Measurements from ENCODE around the gene CAPN15. TPM values are rescaled to one million over a fixed set of nuclear protein-coding genes. Genes with fewer than 3 reads are reported as not detected.

The CAPN15 gene
- total and polyA plus RNA-seq, 11 donors, result 12.0 to 35.5 (median 20.3) TPM

GRCh38 chr16:582218-582613 is 54.7 kb downstream of the CAPN15 start:
- Histone ChIP-seq H3K27ac (no peak overlapping the region), H3K27me3 (no peaks in the 10 kb centered on the region), H3K4me3 (no peak overlapping the region), H3K36me3 (peaks cover 0 to 8% (median 0%) of the 10 kb centered on the region in 9 donors), H3K4me1 (peaks cover 0 to 39% (median 7%) of the 10 kb centered on the region in 12 donors), H3K9me3 (no peaks in the 10 kb centered on the region)
- WGBS, 4 donors, result 84 to 93% (median 91%) methylated on average over 2 to 18 of the region's 18 CpGs
- no peak for TF ChIP-seq POLR2A (IDR thresholded peaks at IDR 0.05)
- TF ChIP-seq CTCF (IDR thresholded peaks at IDR 0.05), result no peak
- ATAC-seq (no peak), DNase-seq (no peak)
- intact Hi-C loops (cut with DNase I), result loop anchor here in 5 of 10 donors (5.0 to 10.0 kb wide), 3 partner anchors 63 to 80 kb away; partner anchors contain the start of genes MCRIP2 (in 2 of the 5) and WDR90 (in 2 of the 5)

- Histone ChIP-seq H3K9me3 (no peaks in the 10 kb centered on the region), H3K27me3 (no peaks in the 10 kb centered on the region), H3K27ac (peak overlapping the region in 3 of 12 donors; percentile 24 to 67 (median 60)), H3K36me3 (peaks cover 0 to 8% (median 0%) of the 10 kb centered on the region in 9 donors), H3K4me3 (no peak overlapping the region), H3K4me1 (peaks cover 0 to 44% (median 12%) of the 10 kb centered on the region in 12 donors)
- TF ChIP-seq POLR2A (IDR thresholded peaks at IDR 0.05) (no peak), CTCF (IDR thresholded peaks at IDR 0.05) (no peak)
- DNase-seq, result peak in 3 of 5 donors; percentile 74 to 87 (median 85)
- WGBS, 4 donors, result 80 to 90% (median 85%) methylated on average over 2 to 21 of the region's 21 CpGs
- intact Hi-C loops (cut with DNase I), result loop anchor here in 5 of 10 donors (5.0 to 10.0 kb wide), 3 partner anchors 62 to 80 kb away; partner anchors contain the start of genes MCRIP2 (in 2 of the 5) and WDR90 (in 2 of the 5)
- peak in 2 of 4 donors; percentile 47 to 50 for ATAC-seq
These were observed 55.3 kb downstream of the CAPN15 start for GRCh38 chr16:582614-583331.

GRCh38 chr16:583470-583814 is 55.9 kb downstream of the CAPN15 start:
- no peaks in the 10 kb centered on the region for H3K27me3 ChIP-seq
- TF ChIP-seq CTCF (IDR thresholded peaks at IDR 0.05) (no peak), POLR2A (IDR thresholded peaks at IDR 0.05) (no peak)
- no peaks in the 10 kb centered on the region for H3K9me3 ChIP-seq
- H3K4me3 ChIP-seq, result no peak overlapping the region
- no peak for ATAC-seq
- peaks cover 4 to 51% (median 18%) of the 10 kb centered on the region in 12 donors for H3K4me1 ChIP-seq
- H3K36me3 ChIP-seq, result peaks cover 0 to 8% (median 0%) of the 10 kb centered on the region in 9 donors
- peak overlapping the region in 3 of 12 donors; percentile 24 to 67 (median 60) for H3K27ac ChIP-seq
- no peak for DNase-seq
- intact Hi-C loops (cut with DNase I), result loop anchor here in 5 of 10 donors (5.0 to 10.0 kb wide), 3 partner anchors 61 to 79 kb away; partner anchors contain the start of genes MCRIP2 (in 2 of the 5) and WDR90 (in 2 of the 5)
- 57 to 69% (median 59%) methylated on average over 8 to 16 of the region's 16 CpGs for WGBS, 4 donors

Measured in heart left ventricle (tissue), 16 donors.